Testis (tissue), 3 donors: ENCODE measurements around the gene WDFY2. TPM values are rescaled to one million over a fixed set of nuclear protein-coding genes. Genes with fewer than 3 reads are reported as not detected.

Experiments
- DNase-seq: peaks from one replicate; pipeline ENCODE4 v3.0.0-alpha.2; 2019
- H3K27ac ChIP-seq, 2 donors: fragments of 200-600 bp; sonication (generic); one replicate each; pipeline ENCODE4 v1.5.1; 2019
- H3K27me3 ChIP-seq: fragments of 200-600 bp; sonication (generic); one replicate; pipeline ENCODE4 v1.5.1; 2019
- H3K36me3 ChIP-seq: fragments of 200-600 bp; sonication (generic); one replicate; pipeline ENCODE4 v1.5.1; 2017; ENCODE audit warnings: low read depth; ENCODE audit errors: missing control alignments
- H3K4me1 ChIP-seq: fragments of 200-600 bp; sonication (generic); one replicate; pipeline ENCODE4 v1.5.1; 2019
- H3K4me3 ChIP-seq, 2 donors: fragments of 200-600 bp; sonication (generic); one replicate each; pipeline ENCODE4 v1.5.1; 2017 to 2019
- H3K9me3 ChIP-seq: fragments of 200-600 bp; sonication (generic); one replicate; pipeline ENCODE4 v1.5.1; 2017
- CTCF ChIP-seq, 3 experiments: fragments of 450-650 bp in 2 of 3; fragments of 200-600 bp in 1 of 3; sonication (generic) in 1 of 3; IDR thresholded peaks; one replicate each; pipeline ENCODE4 v1.5.1; 2016 to 2019; ENCODE audit warnings: antibody characterized with exemption in 3 of 3, mild to moderate bottlenecking in 2 of 3, moderate library complexity in 1 of 3
- POLR2A ChIP-seq: fragments of 450-650 bp; IDR thresholded peaks from one replicate; pipeline ENCODE4 v1.6.1; 2017; ENCODE audit warnings: antibody characterized with exemption, mild to moderate bottlenecking, moderate library complexity
- WGBS, 2 donors: methylation state at CpG; one replicate each; pipeline ENCODE4 v1.1.5; 2018; 5-methylcytosine and 5-hydroxymethylcytosine counted together
- intact Hi-C: fragments of 100-400 bp; cut with DNase I; formaldehyde crosslinking; loops from one replicate; pipeline ENCODE4 v1.15.1; 2023; ENCODE audit warnings: low total_unique reads
- polyA plus RNA-seq: library from polyadenylated mRNA; stranded (reverse); fragments of 350-450 nt; fragmentation: Illumina TruSeq; extraction: RNeasy Lipid Tissue Mini Kit (QIAGEN cat#74804); gene quantifications from one replicate; pipeline ENCODE4 v1.2.3, GENCODE V29; 2014; ENCODE audit warnings: low read depth, low replicate concordance; ENCODE audit not compliant: insufficient read depth
- total RNA-seq, 2 donors: library from RNA; depleted of rRNA; stranded (reverse); fragments of >200 nt; gene quantifications; one replicate each; pipeline ENCODE4 v1.2.3, GENCODE V29; 2016

Gene WDFY2
- total and polyA plus RNA-seq, 3 donors from 2014 or later, result 17.1 to 45.8 (median 36.1) TPM

- intact Hi-C loops, result no loop called here
- WGBS, 2 donors, result 85 to 91% methylated on average over 3 of the region's 3 CpGs
- DNase-seq, result no peak
These were observed 120.4 kb downstream of the WDFY2 start for GRCh38 chr13:51704399-51705313.

GRCh38 chr13:51707461-51707860 is 123.2 kb downstream of the WDFY2 start:
- Histone ChIP-seq H3K27me3 (no peaks in the 10 kb centered on the region), H3K36me3 (no peaks in the 10 kb centered on the region), H3K4me1 (no peaks in the 10 kb centered on the region), H3K9me3 (no peaks in the 10 kb centered on the region), H3K4me3 (no peak overlapping the region), H3K27ac (no peak overlapping the region)
- no peak for DNase-seq
- intact Hi-C loops, result no loop called here
- TF ChIP-seq CTCF (IDR thresholded peaks at IDR 0.05) (no peak), POLR2A (no peak)

More at GRCh38 chr13:51704399-51705313, 120.4 kb downstream of the WDFY2 start:
- TF ChIP-seq POLR2A, result no peak
- TF ChIP-seq CTCF (IDR thresholded peaks at IDR 0.05), result no peak
- Histone ChIP-seq H3K36me3 (no peaks in the 10 kb centered on the region), H3K27me3 (no peaks in the 10 kb centered on the region), H3K4me3 (no peak overlapping the region), H3K4me1 (no peaks in the 10 kb centered on the region), H3K9me3 (no peaks in the 10 kb centered on the region), H3K27ac (no peak overlapping the region)

GRCh38 chr13:51713807-51714206 is 129.5 kb downstream of the WDFY2 start:
- Histone ChIP-seq H3K27ac (no peak overlapping the region), H3K27me3 (no peaks in the 10 kb centered on the region), H3K36me3 (no peaks in the 10 kb centered on the region), H3K9me3 (no peaks in the 10 kb centered on the region), H3K4me3 (no peak overlapping the region), H3K4me1 (no peaks in the 10 kb centered on the region)
- WGBS, 2 donors, result 90 to 100% methylated on average over 1 of the region's 1 CpG
- intact Hi-C loops, result no loop called here
- no peak for DNase-seq
- TF ChIP-seq CTCF (IDR thresholded peaks at IDR 0.05), result no peak
- TF ChIP-seq POLR2A, result no peak

DNA sequence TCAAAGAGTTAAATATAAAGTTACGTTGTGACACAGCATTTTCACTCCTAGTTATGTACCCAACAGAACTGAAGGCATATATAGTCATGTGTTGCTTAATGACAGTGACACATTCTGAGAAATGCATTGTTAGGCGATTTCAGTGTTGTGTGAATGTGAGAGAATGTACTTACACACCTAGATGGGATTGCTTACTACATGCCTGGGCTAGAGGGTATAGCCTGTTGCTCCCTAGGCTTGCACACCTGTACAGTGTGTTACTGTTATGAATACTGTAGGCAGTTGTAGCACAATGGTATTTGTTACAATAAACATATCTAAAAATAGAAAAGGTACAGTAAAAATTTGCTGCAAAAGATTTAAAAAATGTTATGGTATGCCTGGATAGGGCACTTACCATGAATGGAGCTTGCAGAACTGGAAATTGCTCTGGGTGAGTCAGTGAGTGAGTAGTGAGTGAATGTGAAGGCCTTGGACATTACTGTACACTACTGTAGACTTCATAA is 130.5 kb downstream of the WDFY2 start:
- H3K27ac ChIP-seq, result no peak overlapping the region
- TF ChIP-seq POLR2A, result no peak
- TF ChIP-seq CTCF (IDR thresholded peaks at IDR 0.05), result no peak
- no peaks in the 10 kb centered on the region for H3K4me1 ChIP-seq
- no peaks in the 10 kb centered on the region for H3K9me3 ChIP-seq
- DNase-seq, result no peak
- 77 to 79% methylated on average over 2 of the region's 2 CpGs for WGBS, 2 donors
- intact Hi-C loops, result no loop called here
- H3K4me3 ChIP-seq, result no peak overlapping the region
- no peaks in the 10 kb centered on the region for H3K27me3 ChIP-seq
- H3K36me3 ChIP-seq, result no peaks in the 10 kb centered on the region
